Measurements from ENCODE around the gene ACOX1.

DNA sequence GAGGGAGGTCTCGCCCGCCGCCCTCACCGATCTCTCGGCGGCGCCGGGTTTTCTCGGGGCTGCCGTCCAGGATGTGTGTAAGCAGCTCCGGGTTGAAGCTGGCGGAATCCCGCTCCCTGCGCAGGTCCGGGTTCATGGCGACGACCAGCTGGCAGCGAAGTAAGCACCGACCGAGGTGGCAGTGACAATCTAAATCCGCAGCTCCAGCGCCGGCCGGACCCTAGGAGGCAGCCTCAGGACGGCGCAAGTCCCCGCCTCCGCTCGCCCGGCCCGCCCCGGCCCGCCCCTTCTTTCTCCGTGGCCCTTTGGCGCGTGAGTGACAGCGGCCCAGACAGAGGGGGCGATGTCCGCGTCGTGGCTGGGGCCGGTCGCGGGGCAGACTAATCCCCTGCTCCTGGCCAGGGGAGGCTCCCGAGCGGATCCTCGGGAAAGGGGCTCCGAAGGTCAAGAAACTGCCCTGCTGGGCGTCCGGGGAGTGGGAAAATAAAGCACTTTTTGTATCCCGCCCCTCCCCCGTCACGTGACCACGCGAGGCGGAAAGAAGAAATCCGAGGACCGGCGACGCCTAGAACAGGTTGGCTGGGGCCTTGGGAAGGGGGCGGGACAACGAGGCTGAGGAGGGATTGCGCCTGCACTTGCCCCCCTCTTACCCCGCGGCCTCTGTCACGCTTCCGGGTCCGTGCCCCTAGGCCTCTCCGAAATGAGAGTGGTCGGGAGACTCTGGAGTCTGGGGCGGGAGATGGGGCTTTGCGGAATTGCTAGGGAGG lies at the start of gene ACOX1, which contains the start of gene TEN1:
- peak; percentile 75 to 93 for TF ChIP-seq POLR2A (IDR thresholded peaks at IDR 0.05)
- TF ChIP-seq CTCF (IDR thresholded peaks at IDR 0.05), result peak in 3 of 4 experiments; percentile 34 to 55 (median 43)
